Esophagus muscularis mucosa (tissue), 4 donors: ENCODE results near the gene LTC4S. TPM values are rescaled to one million over a fixed set of nuclear protein-coding genes. Genes with fewer than 3 reads are reported as not detected.

Experiments
- DNase-seq: peaks from one replicate; pipeline ENCODE4 v3.0.0-alpha.2; 2017; ENCODE audit errors: extremely low spot score
- H3K27ac ChIP-seq, 4 donors: fragments of 200-600 bp; sonication (generic); replicated peaks in 1 of 4; 1 replicate in 3 of 4; 2 replicates in 1 of 4; pipeline ENCODE4 v1.5.1; 2016 to 2019; ENCODE audit warnings: mild to moderate bottlenecking in 1 of 4
- H3K27me3 ChIP-seq, 4 donors: fragments of 200-600 bp; sonication (generic); one replicate each; pipeline versions ENCODE4 v1.5.1 to v1.6.0; 2016 to 2019
- H3K36me3 ChIP-seq, 4 donors: fragments of 200-600 bp; sonication (generic); one replicate each; pipeline ENCODE4 v1.5.1; 2016 to 2019
- H3K4me1 ChIP-seq, 4 donors: fragments of 200-600 bp; sonication (generic); one replicate each; pipeline ENCODE4 v1.5.1; 2016 to 2019
- H3K4me3 ChIP-seq, 4 donors: fragments of 200-600 bp; sonication (generic); 1 replicate in 2 of 4; 2 replicates in 2 of 4; pipeline ENCODE4 v1.5.1; 2016 to 2019; ENCODE audit warnings: mild to moderate bottlenecking in 4 of 4, moderate library complexity in 1 of 4
- H3K9me3 ChIP-seq, 4 donors: fragments of 200-600 bp; sonication (generic); 1 replicate in 3 of 4; 2 replicates in 1 of 4; pipeline ENCODE4 v1.5.1; 2016 to 2019
- EP300 ChIP-seq: sonication (generic); formaldehyde crosslinking; IDR thresholded peaks from one replicate; pipeline ENCODE4 v1.6.1; 2017; ENCODE audit warnings: antibody characterized with exemption
- POLR2A ChIP-seq: fragments of 450-650 bp; IDR thresholded peaks from one replicate; pipeline ENCODE4 v1.6.1; 2017; ENCODE audit warnings: antibody characterized with exemption, moderate library complexity, mild to moderate bottlenecking, low read depth
- POLR2AphosphoS5 ChIP-seq, 2 donors: sonication (generic); formaldehyde crosslinking; IDR thresholded peaks; one replicate each; pipeline ENCODE4 v1.6.1; 2017; ENCODE audit warnings: antibody characterized with exemption in 2 of 2
- WGBS: methylation state at CpG from one replicate; pipeline ENCODE4 v1.1.5; 2018; 5-methylcytosine and 5-hydroxymethylcytosine counted together
- intact Hi-C: fragments of 100-400 bp; cut with DNase I; formaldehyde crosslinking; loops from one replicate; pipeline ENCODE4 v1.15.1; 2023
- total RNA-seq, 4 donors: library from RNA; depleted of rRNA; stranded (reverse); fragments of >200 nt; gene quantifications; one replicate each; pipeline versions ENCODE4 v1.1.0 to v1.2.1, GENCODE V29; 2016
- TF ChIP-seq, protein P1 (sequence below), 3 experiments: fragments of 200-600 bp in 2 of 3; fragments of 450-650 bp in 1 of 3; sonication (generic) in 2 of 3; IDR thresholded peaks; one replicate each; pipeline ENCODE4 v1.5.1; 2017 to 2019; ENCODE audit warnings: antibody characterized with exemption in 3 of 3, mild to moderate bottlenecking in 2 of 3, moderate library complexity in 1 of 3

The LTC4S gene
- total RNA-seq, 4 donors from 2014 or later, result 7.9 to 15.2 (median 12.8) TPM

DNA sequence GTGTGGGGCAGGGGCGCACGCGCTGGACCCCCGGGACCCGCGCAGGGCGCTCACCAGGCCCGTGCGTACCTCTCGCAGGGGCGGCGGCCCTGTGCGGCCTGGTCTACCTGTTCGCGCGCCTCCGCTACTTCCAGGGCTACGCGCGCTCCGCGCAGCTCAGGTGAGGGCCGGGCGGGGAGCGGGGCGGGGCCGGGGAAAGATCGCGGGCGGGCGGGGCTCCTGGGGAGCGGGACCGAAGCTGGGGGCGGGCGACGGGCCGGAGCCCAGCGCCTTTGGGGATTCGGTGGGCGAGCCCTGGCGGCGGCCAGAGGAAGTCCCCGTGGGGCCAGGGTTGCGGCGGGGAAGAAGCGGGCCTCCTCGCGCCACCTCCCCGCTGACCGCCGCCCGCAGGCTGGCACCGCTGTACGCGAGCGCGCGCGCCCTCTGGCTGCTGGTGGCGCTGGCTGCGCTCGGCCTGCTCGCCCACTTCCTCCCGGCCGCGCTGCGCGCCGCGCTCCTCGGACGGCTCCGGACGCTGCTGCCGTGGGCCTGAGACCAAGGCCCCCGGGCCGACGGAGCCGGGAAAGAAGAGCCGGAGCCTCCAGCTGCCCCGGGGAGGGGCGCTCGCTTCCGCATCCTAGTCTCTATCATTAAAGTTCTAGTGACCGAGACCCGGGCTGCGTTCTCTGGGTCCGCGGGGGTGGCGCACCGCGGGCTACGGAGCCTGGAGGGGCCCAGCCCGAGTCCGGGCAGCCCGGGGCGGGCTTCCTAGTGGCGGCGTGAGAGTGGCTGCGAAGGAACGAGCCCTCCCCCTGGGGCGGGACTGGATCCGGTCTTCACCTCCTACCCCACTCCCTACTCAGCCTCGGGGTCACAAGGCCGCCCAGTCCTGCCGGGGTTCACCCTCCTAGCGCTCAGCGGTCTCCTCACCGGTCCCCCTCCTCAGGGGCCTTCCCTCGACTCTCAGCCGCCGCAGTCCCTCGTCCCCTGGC, 2.4 kb downstream of the LTC4S start:
- peak; percentile 12 for TF ChIP-seq POLR2A
- TF ChIP-seq POLR2AphosphoS5 (IDR thresholded peaks at IDR 0.05), result peak; percentile 54 to 77
- TF ChIP-seq, protein P1, sequence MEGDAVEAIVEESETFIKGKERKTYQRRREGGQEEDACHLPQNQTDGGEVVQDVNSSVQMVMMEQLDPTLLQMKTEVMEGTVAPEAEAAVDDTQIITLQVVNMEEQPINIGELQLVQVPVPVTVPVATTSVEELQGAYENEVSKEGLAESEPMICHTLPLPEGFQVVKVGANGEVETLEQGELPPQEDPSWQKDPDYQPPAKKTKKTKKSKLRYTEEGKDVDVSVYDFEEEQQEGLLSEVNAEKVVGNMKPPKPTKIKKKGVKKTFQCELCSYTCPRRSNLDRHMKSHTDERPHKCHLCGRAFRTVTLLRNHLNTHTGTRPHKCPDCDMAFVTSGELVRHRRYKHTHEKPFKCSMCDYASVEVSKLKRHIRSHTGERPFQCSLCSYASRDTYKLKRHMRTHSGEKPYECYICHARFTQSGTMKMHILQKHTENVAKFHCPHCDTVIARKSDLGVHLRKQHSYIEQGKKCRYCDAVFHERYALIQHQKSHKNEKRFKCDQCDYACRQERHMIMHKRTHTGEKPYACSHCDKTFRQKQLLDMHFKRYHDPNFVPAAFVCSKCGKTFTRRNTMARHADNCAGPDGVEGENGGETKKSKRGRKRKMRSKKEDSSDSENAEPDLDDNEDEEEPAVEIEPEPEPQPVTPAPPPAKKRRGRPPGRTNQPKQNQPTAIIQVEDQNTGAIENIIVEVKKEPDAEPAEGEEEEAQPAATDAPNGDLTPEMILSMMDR (IDR thresholded peaks at IDR 0.05), result peak; percentile 86 to 95 (median 89)
- TF ChIP-seq EP300, result no peak
- Histone ChIP-seq H3K27me3 (no peaks in the 10 kb centered on the region), H3K27ac (peak overlapping the region; percentile 79 to 90 (median 84)), H3K36me3 (peaks cover 35 to 48% (median 40%) of the 10 kb centered on the region in 4 donors), H3K4me3 (peak overlapping the region; percentile 62 to 80 (median 72)), H3K4me1 (peaks cover 48 to 62% (median 59%) of the 10 kb centered on the region in 4 donors), H3K9me3 (no peaks in the 10 kb centered on the region)
- no peak for DNase-seq
- intact Hi-C loops, result loop anchor here (5.0 kb wide), 2 partner anchors 34 to 139 kb away; no protein-coding TSS in a partner anchor
- WGBS, result 25% methylated on average over 10 of the region's 113 CpGs

- no peak for TF ChIP-seq POLR2AphosphoS5 (IDR thresholded peaks at IDR 0.05)
- TF ChIP-seq, protein P1 (IDR thresholded peaks at IDR 0.05), result no peak
- TF ChIP-seq POLR2A, result no peak
- TF ChIP-seq EP300, result no peak
- Histone ChIP-seq H3K9me3 (no peaks in the 10 kb centered on the region), H3K36me3 (peaks cover 38 to 56% (median 46%) of the 10 kb centered on the region in 4 donors), H3K4me3 (peak overlapping the region; percentile 62 to 80 (median 72)), H3K27ac (peak overlapping the region; percentile 79 to 90 (median 84)), H3K27me3 (no peaks in the 10 kb centered on the region), H3K4me1 (peaks cover 54 to 69% (median 60%) of the 10 kb centered on the region in 4 donors)
- 73% methylated on average over 16 of the region's 21 CpGs for WGBS
- intact Hi-C loops, result loop anchor here (5.0 kb wide), 2 partner anchors 35 to 140 kb away; no protein-coding TSS in a partner anchor
- DNase-seq, result no peak
Observed at GRCh38 chr5:179796877-179797608, 3.3 kb downstream of the LTC4S start.

- H3K4me1 ChIP-seq, result peaks cover 54 to 70% (median 60%) of the 10 kb centered on the region in 4 donors
- WGBS, result 86% methylated on average over 9 of the region's 30 CpGs
- peaks cover 38 to 56% (median 46%) of the 10 kb centered on the region in 4 donors for H3K36me3 ChIP-seq
- no peak for DNase-seq
- no peaks in the 10 kb centered on the region for H3K9me3 ChIP-seq
- H3K27me3 ChIP-seq, result no peaks in the 10 kb centered on the region
- TF ChIP-seq, protein P1 (IDR thresholded peaks at IDR 0.05), result no peak
- TF ChIP-seq POLR2AphosphoS5 (IDR thresholded peaks at IDR 0.05) (no peak), EP300 (no peak), POLR2A (no peak)
- no peak overlapping the region for H3K4me3 ChIP-seq
- no peak overlapping the region for H3K27ac ChIP-seq
- intact Hi-C loops, result loop anchor here (5.0 kb wide), 2 partner anchors 35 to 140 kb away; no protein-coding TSS in a partner anchor
Observed at GRCh38 chr5:179797741-179798140, 4.0 kb downstream of the LTC4S start.

- Histone ChIP-seq H3K27ac (no peak overlapping the region), H3K4me3 (no peak overlapping the region), H3K4me1 (peaks cover 54 to 70% (median 60%) of the 10 kb centered on the region in 4 donors), H3K36me3 (peaks cover 38 to 56% (median 46%) of the 10 kb centered on the region in 4 donors), H3K9me3 (no peaks in the 10 kb centered on the region), H3K27me3 (no peaks in the 10 kb centered on the region)
- WGBS, result 88% methylated on average over 13 of the region's 23 CpGs
- TF ChIP-seq POLR2A (no peak), EP300 (no peak), POLR2AphosphoS5 (IDR thresholded peaks at IDR 0.05) (no peak)
- TF ChIP-seq, protein P1 (IDR thresholded peaks at IDR 0.05), result no peak
- DNase-seq, result no peak
- intact Hi-C loops, result loop anchor here (5.0 kb wide), 2 partner anchors 36 to 141 kb away; no protein-coding TSS in a partner anchor
Observed at GRCh38 chr5:179798144-179798770, 4.5 kb downstream of the LTC4S start.
